Chondrocyte (in vitro differentiated cells): ENCODE measurements around the gene CPED1. TPM values are rescaled to one million over a fixed set of nuclear protein-coding genes. Genes with fewer than 3 reads are reported as not detected.
A peak's percentile ranks its signal among the peaks of the same experiment; 100 is the strongest.
"Not testable (repeated sequence)": the region's sequence is repeated elsewhere in the genome, so short reads cannot be mapped to it uniquely, and the experiment has no call there.

Source experiments
- DNase-seq: peaks from one replicate; pipeline ENCODE4 v3.0.0; 2021; ENCODE audit warnings: mixed read lengths, low spot score
- H3K27ac Mint-ChIP-seq: one replicate; pipeline ENCODE4 v1.8.0; 2021; ENCODE audit warnings: mild to moderate bottlenecking, moderate library complexity, mixed read lengths; ENCODE audit not compliant: unreplicated experiment
- H3K27me3 Mint-ChIP-seq: 2 replicates; pipeline ENCODE4 v1.8.0; 2021; ENCODE audit warnings: low read depth, mixed read lengths
- H3K36me3 Mint-ChIP-seq: 2 replicates; pipeline ENCODE4 v1.8.0; 2021; ENCODE audit warnings: low read depth, mixed read lengths
- H3K4me1 Mint-ChIP-seq: 2 replicates; pipeline ENCODE4 v1.8.0; 2021; ENCODE audit warnings: low read depth, mild to moderate bottlenecking, mixed read lengths
- H3K4me3 Mint-ChIP-seq: one replicate; pipeline ENCODE4 v1.8.0; 2021; ENCODE audit warnings: mild to moderate bottlenecking, moderate library complexity, mixed read lengths; ENCODE audit not compliant: unreplicated experiment
- H3K9me3 Mint-ChIP-seq: 2 replicates; pipeline ENCODE4 v1.8.0; 2021; ENCODE audit warnings: low read depth, mixed read lengths
- total RNA-seq: library from RNA; stranded (reverse); gene quantifications from 3 replicates; pipeline ENCODE4 v1.2.1, GENCODE V29; 2021
- TF ChIP-seq, protein P1 (sequence below): fragments of 200-600 bp; sonication (generic); IDR thresholded peaks from 2 replicates; pipeline ENCODE4 v1.5.0; 2021; ENCODE audit warnings: antibody characterized with exemption, mild to moderate bottlenecking, moderate library complexity

Gene CPED1
- total RNA-seq, 1 donor from 2014 or later = 2.8 TPM

DNA sequence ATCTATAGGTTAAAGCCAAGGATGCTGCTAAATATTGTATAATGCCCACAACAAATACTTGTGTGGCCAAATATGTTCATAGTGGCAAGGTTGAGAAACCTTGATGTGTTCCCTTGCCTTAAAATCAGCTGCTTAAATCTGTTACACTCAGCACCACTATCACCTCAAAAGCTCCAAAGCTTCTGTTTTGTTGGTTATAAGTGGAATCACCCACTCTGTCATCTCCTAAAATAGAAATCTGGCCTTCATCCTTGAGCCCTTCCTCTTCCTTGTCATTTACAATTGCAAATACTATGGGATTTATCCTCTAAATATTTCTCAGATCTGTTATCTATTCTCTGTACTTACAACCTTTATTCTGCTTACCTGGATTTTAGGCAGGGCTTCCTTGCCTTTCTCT, 61.4 kb downstream of the CPED1 start:
- DNase-seq = no peak
- H3K9me3 Mint-ChIP-seq = peaks cover 3% of the 10 kb centered on the region
- H3K4me1 Mint-ChIP-seq = no peaks in the 10 kb centered on the region
- no peak overlapping the region for H3K27ac Mint-ChIP-seq
- no peak overlapping the region for H3K4me3 Mint-ChIP-seq
- peaks cover 2% of the 10 kb centered on the region for H3K36me3 Mint-ChIP-seq
- no peaks in the 10 kb centered on the region for H3K27me3 Mint-ChIP-seq
- TF ChIP-seq, protein P1, sequence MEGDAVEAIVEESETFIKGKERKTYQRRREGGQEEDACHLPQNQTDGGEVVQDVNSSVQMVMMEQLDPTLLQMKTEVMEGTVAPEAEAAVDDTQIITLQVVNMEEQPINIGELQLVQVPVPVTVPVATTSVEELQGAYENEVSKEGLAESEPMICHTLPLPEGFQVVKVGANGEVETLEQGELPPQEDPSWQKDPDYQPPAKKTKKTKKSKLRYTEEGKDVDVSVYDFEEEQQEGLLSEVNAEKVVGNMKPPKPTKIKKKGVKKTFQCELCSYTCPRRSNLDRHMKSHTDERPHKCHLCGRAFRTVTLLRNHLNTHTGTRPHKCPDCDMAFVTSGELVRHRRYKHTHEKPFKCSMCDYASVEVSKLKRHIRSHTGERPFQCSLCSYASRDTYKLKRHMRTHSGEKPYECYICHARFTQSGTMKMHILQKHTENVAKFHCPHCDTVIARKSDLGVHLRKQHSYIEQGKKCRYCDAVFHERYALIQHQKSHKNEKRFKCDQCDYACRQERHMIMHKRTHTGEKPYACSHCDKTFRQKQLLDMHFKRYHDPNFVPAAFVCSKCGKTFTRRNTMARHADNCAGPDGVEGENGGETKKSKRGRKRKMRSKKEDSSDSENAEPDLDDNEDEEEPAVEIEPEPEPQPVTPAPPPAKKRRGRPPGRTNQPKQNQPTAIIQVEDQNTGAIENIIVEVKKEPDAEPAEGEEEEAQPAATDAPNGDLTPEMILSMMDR = no peak

DNA sequence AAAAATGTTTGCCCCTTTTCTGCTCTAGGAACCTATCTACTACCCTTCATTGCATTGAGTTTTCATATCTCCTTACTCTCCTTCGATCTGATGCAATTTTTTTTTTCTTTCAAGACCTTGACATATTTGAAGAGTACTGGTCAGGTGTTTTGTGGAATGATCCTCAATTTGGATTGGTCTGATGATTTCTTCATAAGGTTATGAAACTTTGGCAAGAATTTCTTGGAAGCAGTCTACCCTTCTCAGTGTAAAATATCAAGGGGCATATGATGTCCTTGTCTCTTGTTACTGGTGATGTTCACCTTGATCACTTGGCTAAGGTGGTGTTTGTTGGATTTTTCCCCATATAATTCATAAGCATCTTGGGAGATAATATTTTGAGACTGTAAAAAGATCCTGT, 64.7 kb downstream of the CPED1 start:
- Mint-ChIP-seq H3K4me3 (no peak overlapping the region), H3K4me1 (no peaks in the 10 kb centered on the region), H3K27me3 (no peaks in the 10 kb centered on the region), H3K9me3 (no peaks in the 10 kb centered on the region), H3K27ac (no peak overlapping the region), H3K36me3 (peaks cover 2% of the 10 kb centered on the region)
- no peak for DNase-seq
- TF ChIP-seq, protein P1 = no peak

DNA sequence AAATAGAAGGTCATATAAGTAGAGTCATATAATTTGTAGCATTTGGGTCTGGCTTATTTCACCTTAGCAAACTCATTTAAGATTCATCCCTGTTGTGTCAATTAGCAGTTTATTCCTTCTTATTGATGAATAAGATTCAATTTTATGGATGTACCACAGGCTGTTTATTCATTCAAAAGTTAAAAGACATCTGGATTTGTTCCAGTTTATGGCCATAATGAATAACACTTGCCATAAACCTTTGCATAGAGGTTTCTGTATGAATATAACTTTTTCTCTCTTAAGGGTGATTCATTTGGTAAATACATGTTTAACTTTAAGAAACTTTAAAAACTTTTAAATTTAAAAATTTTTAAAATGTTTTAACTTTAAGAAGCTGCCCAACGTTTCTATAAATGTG, 66.4 kb downstream of the CPED1 start:
- TF ChIP-seq, protein P1 = no peak
- Mint-ChIP-seq H3K9me3 (no peaks in the 10 kb centered on the region), H3K4me3 (no peak overlapping the region), H3K27ac (no peak overlapping the region), H3K27me3 (no peaks in the 10 kb centered on the region), H3K36me3 (no peaks in the 10 kb centered on the region), H3K4me1 (no peaks in the 10 kb centered on the region)
- DNase-seq = no peak

DNA sequence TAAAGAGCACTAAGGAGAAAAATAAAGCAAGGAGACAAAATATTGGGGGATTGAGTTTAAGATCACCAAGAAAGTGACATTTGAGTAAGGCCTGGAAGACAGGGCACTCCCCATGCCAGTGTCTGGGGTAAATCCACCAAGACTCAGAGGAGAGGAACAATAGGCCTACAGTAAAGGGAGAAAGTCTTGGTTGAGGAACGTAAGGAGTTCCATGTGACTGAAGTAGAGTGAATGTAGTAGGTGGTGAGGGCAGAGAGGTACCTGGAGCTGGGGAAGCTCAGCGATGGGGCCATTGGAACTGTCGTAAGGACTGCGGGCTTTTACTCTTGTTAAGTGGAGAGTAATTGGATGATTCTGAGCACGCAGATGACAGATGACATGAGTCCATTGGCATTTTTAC, 69.4 kb downstream of the CPED1 start:
- H3K9me3 Mint-ChIP-seq = no peaks in the 10 kb centered on the region
- peaks cover 4% of the 10 kb centered on the region for H3K4me1 Mint-ChIP-seq
- H3K27ac Mint-ChIP-seq = no peak overlapping the region
- no peak for DNase-seq
- no peaks in the 10 kb centered on the region for H3K36me3 Mint-ChIP-seq
- H3K27me3 Mint-ChIP-seq = no peaks in the 10 kb centered on the region
- no peak overlapping the region for H3K4me3 Mint-ChIP-seq
- TF ChIP-seq, protein P1 = no peak

DNA sequence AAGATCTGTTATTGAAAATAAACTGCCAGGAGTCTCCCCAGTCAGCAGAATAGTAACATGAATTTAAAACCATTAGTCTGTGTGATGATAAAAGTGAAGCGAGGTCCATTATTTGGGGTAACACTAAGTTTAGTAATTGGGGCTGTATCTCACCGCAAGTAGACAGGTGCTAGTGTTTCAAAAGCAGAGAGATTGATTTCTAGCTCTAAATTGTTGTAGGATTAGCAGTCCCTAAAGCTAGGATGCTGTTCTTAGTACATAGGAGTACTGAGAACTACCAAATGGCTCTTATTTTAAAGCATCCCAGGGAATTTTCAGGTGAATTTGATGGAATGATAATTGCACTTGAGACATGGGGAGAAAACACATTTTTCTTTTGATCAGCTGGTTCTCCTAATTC, 70.5 kb downstream of the CPED1 start:
- no peak for DNase-seq
- peaks cover 10% of the 10 kb centered on the region for H3K4me1 Mint-ChIP-seq
- H3K9me3 Mint-ChIP-seq = no peaks in the 10 kb centered on the region
- TF ChIP-seq, protein P1 = no peak
- no peak overlapping the region for H3K27ac Mint-ChIP-seq
- H3K36me3 Mint-ChIP-seq = no peaks in the 10 kb centered on the region
- no peaks in the 10 kb centered on the region for H3K27me3 Mint-ChIP-seq
- H3K4me3 Mint-ChIP-seq = no peak overlapping the region

DNA sequence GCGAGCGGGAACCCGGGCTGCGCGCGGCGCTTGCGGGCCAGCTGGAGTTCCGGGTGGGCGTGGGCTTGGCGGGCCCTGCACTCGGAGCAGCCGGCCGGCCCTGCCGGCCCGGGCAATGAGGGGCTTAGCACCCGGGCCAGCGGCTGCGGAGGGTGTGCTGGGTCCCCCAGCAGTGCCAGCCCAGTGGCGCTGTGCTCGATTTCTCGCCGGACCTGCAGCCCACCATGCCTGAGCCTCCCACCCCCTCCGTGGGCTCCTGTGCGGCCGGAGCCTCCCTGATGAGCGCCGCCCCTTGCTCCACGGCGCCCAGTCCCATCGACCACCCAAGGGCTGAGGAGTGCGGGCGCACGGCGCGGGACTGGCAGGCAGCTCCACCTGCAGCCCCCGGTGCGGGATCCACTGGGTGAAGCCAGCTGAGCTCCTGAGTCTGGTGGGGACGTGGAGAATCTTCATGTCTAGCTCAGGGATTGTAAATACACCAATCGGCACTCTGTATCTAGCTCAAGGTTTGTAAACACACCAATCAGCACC, 71.5 kb downstream of the CPED1 start:
- H3K9me3 Mint-ChIP-seq, H3K27me3 Mint-ChIP-seq, H3K4me3 Mint-ChIP-seq, H3K36me3 Mint-ChIP-seq, H3K27ac Mint-ChIP-seq: not testable (repeated sequence)
- peaks cover 16% of the 10 kb centered on the region for H3K4me1 Mint-ChIP-seq
- DNase-seq = peak; percentile 54
